ENCODE measurements around the gene LTA. TPM values are rescaled to one million over a fixed set of nuclear protein-coding genes. Genes with fewer than 3 reads are reported as not detected.
A peak's percentile ranks its signal among the peaks of the same experiment; 100 is the strongest.

LTA gene
- polyA plus RNA-seq, 1 of the 3 experiments (the other 2 are of a cell fraction) = not detected

GRCh38 chr6:31547727-31548543, 24.2 kb upstream of the LTA start:
- H3K4me1 ChIP-seq (ENCODE audit: control insufficient read depth in 1 of 2, insufficient read depth in 2 of 2, low read depth in 1 of 2, low read length in 1 of 2) = peaks cover 8 to 11% of the 10 kb centered on the region in 2 experiments; a peak in 3 of 4 replicates
- no peaks in the 10 kb centered on the region for H3K9me2 ChIP-seq
- CTCF ChIA-PET = interaction anchor here (0.6 to 11.9 kb wide), 13 partner anchors 9 to 1432 kb away, joined by 3 to 301 read pairs (median 3); partner anchors contain the start of genes LST1, LTB, NCR3 and TNF
- peak overlapping the region; percentile 83 for H2AFZ ChIP-seq (ENCODE audit: low read depth)
- no peaks in the 10 kb centered on the region for H3K9me3 ChIP-seq
- peaks cover 52% of the 10 kb centered on the region for H3K79me2 ChIP-seq (ENCODE audit: insufficient read depth)
- TF ChIP-seq MAX (IDR thresholded peaks at IDR 0.05; ENCODE audit: low read depth) (peak; percentile 63), EP300 (IDR thresholded peaks at IDR 0.05; ENCODE audit: borderline replicate concordance in 1 of 2, low read depth in 1 of 2, low read length in 1 of 2) (no peak), CTCF (IDR thresholded peaks at IDR 0.05) (peak; percentile 19; the same call in 1 of the 2 replicates), MXI1 (IDR thresholded peaks at IDR 0.05; ENCODE audit: low read depth, low read length) (peak; percentile 61)
- H3K36me3 ChIP-seq (replicated peaks in 1 of 2; ENCODE audit: control insufficient read depth in 1 of 2, insufficient read depth in 2 of 2, low read length in 1 of 2) = peaks cover 5 to 23% of the 10 kb centered on the region in 2 experiments
- peaks cover 13% of the 10 kb centered on the region for H3F3A ChIP-seq (replicated peaks; ENCODE audit: insufficient read depth)
- POLR2A ChIA-PET = interaction anchor here (0.6 to 2.4 kb wide), 8 partner anchors 42 to 1424 kb away, joined by 3 to 18 read pairs (median 4); partner anchors contain the start of gene DDAH2
- peak overlapping the region; percentile 74 to 78 for H3K27ac ChIP-seq (ENCODE audit: low read depth in 2 of 2, low read length in 1 of 2)
- H3K27me3 ChIP-seq (ENCODE audit: insufficient read depth) = no peaks in the 10 kb centered on the region
- H3K4me3 ChIP-seq (ENCODE audit: low read depth in 2 of 2, low read length in 1 of 2) = peak overlapping the region; percentile 52 to 77
- H4K20me1 ChIP-seq (ENCODE audit: insufficient read depth) = no peaks in the 10 kb centered on the region
- DNase-seq = peak; percentile 67
- WGBS (ENCODE audit: low lambda C conversion rate) = 30% methylated on average over 15 of the region's 24 CpGs
- peak overlapping the region; percentile 92 for H3K4me2 ChIP-seq
- H3K9ac ChIP-seq = peak overlapping the region; percentile 88

- POLR2A ChIA-PET = interaction anchor here (0.7 kb wide), 2 partner anchors 41 to 49 kb away, joined by 3 to 4 read pairs; no protein-coding TSS in a partner anchor
- Histone ChIP-seq H3K4me3 (ENCODE audit: low read depth in 2 of 2, low read length in 1 of 2) (peak overlapping the region; percentile 52 to 77), H2AFZ (ENCODE audit: low read depth) (no peak overlapping the region), H3F3A (replicated peaks; ENCODE audit: insufficient read depth) (peaks cover 13% of the 10 kb centered on the region), H3K79me2 (ENCODE audit: insufficient read depth) (peaks cover 51% of the 10 kb centered on the region), H3K9ac (peak overlapping the region; percentile 88), H3K27ac (ENCODE audit: low read depth in 2 of 2, low read length in 1 of 2) (peak overlapping the region; percentile 74 to 78; a peak in 3 of 4 replicates), H3K4me2 (peak overlapping the region; percentile 92), H3K27me3 (ENCODE audit: insufficient read depth) (no peaks in the 10 kb centered on the region), H3K9me2 (no peaks in the 10 kb centered on the region), H3K36me3 (replicated peaks in 1 of 2; ENCODE audit: control insufficient read depth in 1 of 2, insufficient read depth in 2 of 2, low read length in 1 of 2) (peaks cover 9 to 29% of the 10 kb centered on the region in 2 experiments), H3K9me3 (no peaks in the 10 kb centered on the region), H4K20me1 (ENCODE audit: insufficient read depth) (no peaks in the 10 kb centered on the region), H3K4me1 (ENCODE audit: control insufficient read depth in 1 of 2, insufficient read depth in 2 of 2, low read depth in 1 of 2, low read length in 1 of 2) (peaks cover 8 to 11% of the 10 kb centered on the region in 2 experiments; a peak in 3 of 4 replicates)
- 85% methylated on average over 2 of the region's 2 CpGs for WGBS (ENCODE audit: low lambda C conversion rate)
- no peak for DNase-seq
- CTCF ChIA-PET = interaction anchor here (0.6 to 11.9 kb wide), 11 partner anchors 8 to 1433 kb away, joined by 3 to 301 read pairs (median 3); partner anchors contain the start of genes LST1, LTB, NCR3 and TNF
- no peak; the same call in 1 of the 2 replicates for TF ChIP-seq MAX (IDR thresholded peaks at IDR 0.05; ENCODE audit: low read depth)
- no peak for TF ChIP-seq RAD21 (IDR thresholded peaks at IDR 0.05; ENCODE audit: low read length)
- no peak for TF ChIP-seq GABPA (IDR thresholded peaks at IDR 0.05; ENCODE audit: low read depth)
- no peak for TF ChIP-seq FOXJ3 (CRISPR knock-in tag; IDR thresholded peaks at IDR 0.05)
- TF ChIP-seq EZH2phosphoT487 (IDR thresholded peaks at IDR 0.05; ENCODE audit: borderline replicate concordance, low read depth) = no peak
- TF ChIP-seq YY1 (IDR thresholded peaks at IDR 0.05; ENCODE audit: low read depth) = no peak
- no peak for TF ChIP-seq ELF1 (IDR thresholded peaks at IDR 0.05)
- TF ChIP-seq TAF1 (IDR thresholded peaks at IDR 0.05; ENCODE audit: borderline replicate concordance, low read depth, low read length) = no peak
- no peak for TF ChIP-seq TCF12 (IDR thresholded peaks at IDR 0.05)
- TF ChIP-seq PBX3 (IDR thresholded peaks at IDR 0.05) = no peak
- no peak for TF ChIP-seq CTCF (IDR thresholded peaks at IDR 0.05)
- no peak for TF ChIP-seq SIN3A (IDR thresholded peaks at IDR 0.05; ENCODE audit: borderline replicate concordance, low read depth, low read length)
- no peak for TF ChIP-seq FOSL2 (IDR thresholded peaks at IDR 0.05; ENCODE audit: borderline replicate concordance, low read depth)
- no peak for TF ChIP-seq RXRA (IDR thresholded peaks at IDR 0.05; ENCODE audit: borderline replicate concordance, low read depth)
- no peak for TF ChIP-seq POLR2AphosphoS5 (IDR thresholded peaks at IDR 0.05; ENCODE audit: low read depth, low read length)
- TF ChIP-seq NRF1 (IDR thresholded peaks at IDR 0.05; ENCODE audit: low read depth, low read length) = no peak
- no peak for TF ChIP-seq EP300 (IDR thresholded peaks at IDR 0.05; ENCODE audit: borderline replicate concordance in 1 of 2, low read depth in 1 of 2, low read length in 1 of 2)
- no peak for TF ChIP-seq SMC3 (IDR thresholded peaks at IDR 0.05; ENCODE audit: low read depth, low read length)
Measured at GRCh38 chr6:31548544-31548873, 23.6 kb upstream of the LTA start.
